Neural cell (in vitro differentiated cells): Measurements from ENCODE around the gene SEMA6A. TPM values are rescaled to one million over a fixed set of nuclear protein-coding genes. Genes with fewer than 3 reads are reported as not detected.

ENCODE experiments used
- H2AFZ ChIP-seq: fragments of 200-600, 300-800 bp; sonication (generic), shearing (Covaris generic); 2 replicates; pipeline ENCODE4 v1.6.0; 2014; ENCODE audit warnings: low read depth, mild to moderate bottlenecking, antibody characterized with exemption, low read length, moderate library complexity
- H3F3A ChIP-seq: fragments of 200-600 bp; shearing (Covaris generic); 2 replicates; pipeline ENCODE4 v1.6.1; 2016; ENCODE audit warnings: mild to moderate bottlenecking, moderate library complexity, mixed read lengths, antibody characterized with exemption, low read length; ENCODE audit not compliant: insufficient read depth, poor library complexity, severe bottlenecking
- H3K27ac ChIP-seq: fragments of 200-600, 300-800 bp; sonication (generic), shearing (Covaris generic); 2 replicates; pipeline ENCODE4 v1.5.1; 2014; ENCODE audit warnings: mild to moderate bottlenecking, low read length, moderate library complexity
- H3K27me3 ChIP-seq: fragments of 300-800, 200-600 bp; sonication (generic), shearing (Covaris generic); 2 replicates; pipeline ENCODE4 v1.6.0; 2014; ENCODE audit warnings: mild to moderate bottlenecking, low read depth, low read length, moderate library complexity; ENCODE audit not compliant: insufficient read depth
- H3K36me3 ChIP-seq: fragments of 300-800, 200-600 bp; sonication (generic), shearing (Covaris generic); 2 replicates; pipeline ENCODE4 v1.5.1; 2014; ENCODE audit warnings: mild to moderate bottlenecking, antibody characterized with exemption, low read length, moderate library complexity; ENCODE audit not compliant: insufficient read depth
- H3K4me2 ChIP-seq: fragments of 300-800, 200-600 bp; sonication (generic), shearing (Covaris generic); 2 replicates; pipeline ENCODE4 v1.6.0; 2014; ENCODE audit warnings: mild to moderate bottlenecking, low read length
- H3K4me3 ChIP-seq: fragments of 300-800, 200-600 bp; sonication (generic), shearing (Covaris generic); 2 replicates; pipeline ENCODE4 v1.5.1; 2014; ENCODE audit warnings: mild to moderate bottlenecking, low read length, moderate library complexity
- H3K79me2 ChIP-seq: fragments of 200-600 bp; shearing (Covaris generic); replicated peaks from 2 replicates; pipeline ENCODE4 v1.6.0; 2014; ENCODE audit warnings: mild to moderate bottlenecking, low read length, moderate library complexity; ENCODE audit not compliant: insufficient read depth
- H3K9ac ChIP-seq: fragments of 300-800, 200-600 bp; sonication (generic), shearing (Covaris generic); 2 replicates; pipeline ENCODE4 v1.6.1; 2016; ENCODE audit warnings: mild to moderate bottlenecking, low read length, mixed read lengths
- H3K9me2 ChIP-seq: fragments of 200-600 bp; shearing (Covaris generic); 2 replicates; pipeline ENCODE4 v1.6.1; 2016; ENCODE audit warnings: mild to moderate bottlenecking, low read length, mixed read lengths; ENCODE audit not compliant: insufficient read depth
- H3K9me3 ChIP-seq: fragments of 200-600, 300-800 bp; sonication (generic), shearing (Covaris generic); 2 replicates; pipeline ENCODE4 v1.6.1; 2016; ENCODE audit warnings: mild to moderate bottlenecking, mixed run types, low read length, moderate library complexity, mixed read lengths
- H4K20me1 ChIP-seq: fragments of 200-600 bp; shearing (Covaris generic); 2 replicates; pipeline ENCODE4 v1.6.1; 2016; ENCODE audit warnings: mild to moderate bottlenecking, mixed run types; ENCODE audit not compliant: insufficient read depth
- EP300 ChIP-seq: fragments of 450-650 bp; conservative IDR thresholded peaks from 2 replicates; pipeline ENCODE4 v1.6.1; 2014; ENCODE audit warnings: antibody characterized with exemption, mild to moderate bottlenecking, moderate library complexity; ENCODE audit not compliant: poor library complexity, severe bottlenecking
- EZH2 ChIP-seq: fragments of 200-600, 300-800 bp; shearing (Covaris generic), sonication (generic); IDR thresholded peaks from 2 replicates; pipeline ENCODE4 v1.6.1; 2014; ENCODE audit warnings: antibody characterized with exemption, low read length, borderline replicate concordance, mild to moderate bottlenecking; ENCODE audit not compliant: insufficient read depth, poor library complexity, severe bottlenecking
- MXI1 ChIP-seq: fragments of 450-650 bp; conservative IDR thresholded peaks from 2 replicates; pipeline ENCODE4 v1.6.1; 2014; ENCODE audit warnings: antibody characterized with exemption, mild to moderate bottlenecking; ENCODE audit not compliant: poor library complexity, severe bottlenecking
- POLR2AphosphoS5 ChIP-seq: IDR thresholded peaks from 2 replicates; pipeline ENCODE4 v1.6.1; 2012
- RAD21 ChIP-seq: fragments of 450-650 bp; conservative IDR thresholded peaks from 2 replicates; pipeline ENCODE4 v1.6.1; 2014; ENCODE audit warnings: antibody characterized with exemption, mild to moderate bottlenecking, moderate library complexity
- SMC3 ChIP-seq: fragments of 450-650 bp; conservative IDR thresholded peaks from 2 replicates; pipeline ENCODE4 v1.6.1; 2014; ENCODE audit warnings: antibody characterized with exemption, mild to moderate bottlenecking, moderate library complexity; ENCODE audit not compliant: poor library complexity
- TAF1 ChIP-seq: IDR thresholded peaks from 2 replicates; pipeline ENCODE4 v1.6.1; 2012; ENCODE audit warnings: low read depth
- polyA plus RNA-seq: library from polyadenylated mRNA; depleted of rRNA; stranded (reverse); fragments of >200 nt; gene quantifications from 2 replicates; pipeline ENCODE4 v1.2.3, GENCODE V29; 2014
- TF ChIP-seq, protein P1 (sequence below): IDR thresholded peaks from 2 replicates; pipeline ENCODE4 v1.6.1; 2012; ENCODE audit warnings: borderline replicate concordance
- TF ChIP-seq, protein P2 (sequence below): fragments of 450-650 bp; IDR thresholded peaks from 2 replicates; pipeline ENCODE4 v1.5.1; 2014; ENCODE audit warnings: antibody characterized with exemption, mild to moderate bottlenecking, moderate library complexity; ENCODE audit not compliant: poor library complexity, severe bottlenecking

The SEMA6A gene
- polyA plus RNA-seq, 1 donor from 2014 or later = 6.5 TPM

DNA sequence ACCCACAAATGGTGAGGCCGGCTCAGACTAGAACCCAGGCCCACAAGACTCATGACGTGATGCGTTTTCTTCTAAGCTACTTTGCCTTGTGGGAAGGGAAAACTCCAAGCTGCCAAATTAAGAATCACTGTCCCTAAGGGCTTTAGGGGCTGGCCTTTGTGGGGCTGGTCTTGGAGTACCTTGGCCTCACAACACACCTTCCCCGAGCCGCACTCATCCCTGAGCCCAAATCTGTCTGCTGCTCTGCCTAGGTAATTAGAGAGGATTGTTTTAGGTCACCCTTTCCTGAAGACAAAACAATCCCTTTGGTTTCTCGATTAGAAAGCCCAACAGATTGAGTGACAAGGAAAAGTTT lies 137.3 kb downstream of the SEMA6A start:
- Histone ChIP-seq H3K4me3 (no peak overlapping the region), H3K9me3 (no peaks in the 10 kb centered on the region), H2AFZ (no peak overlapping the region), H3K27ac (no peak overlapping the region), H3F3A (no peaks in the 10 kb centered on the region), H3K36me3 (no peaks in the 10 kb centered on the region), H3K9me2 (no peaks in the 10 kb centered on the region), H3K79me2 (no peaks in the 10 kb centered on the region), H3K27me3 (no peaks in the 10 kb centered on the region), H3K9ac (no peak overlapping the region), H4K20me1 (no peaks in the 10 kb centered on the region), H3K4me2 (no peak overlapping the region)
- TF ChIP-seq, protein P1, sequence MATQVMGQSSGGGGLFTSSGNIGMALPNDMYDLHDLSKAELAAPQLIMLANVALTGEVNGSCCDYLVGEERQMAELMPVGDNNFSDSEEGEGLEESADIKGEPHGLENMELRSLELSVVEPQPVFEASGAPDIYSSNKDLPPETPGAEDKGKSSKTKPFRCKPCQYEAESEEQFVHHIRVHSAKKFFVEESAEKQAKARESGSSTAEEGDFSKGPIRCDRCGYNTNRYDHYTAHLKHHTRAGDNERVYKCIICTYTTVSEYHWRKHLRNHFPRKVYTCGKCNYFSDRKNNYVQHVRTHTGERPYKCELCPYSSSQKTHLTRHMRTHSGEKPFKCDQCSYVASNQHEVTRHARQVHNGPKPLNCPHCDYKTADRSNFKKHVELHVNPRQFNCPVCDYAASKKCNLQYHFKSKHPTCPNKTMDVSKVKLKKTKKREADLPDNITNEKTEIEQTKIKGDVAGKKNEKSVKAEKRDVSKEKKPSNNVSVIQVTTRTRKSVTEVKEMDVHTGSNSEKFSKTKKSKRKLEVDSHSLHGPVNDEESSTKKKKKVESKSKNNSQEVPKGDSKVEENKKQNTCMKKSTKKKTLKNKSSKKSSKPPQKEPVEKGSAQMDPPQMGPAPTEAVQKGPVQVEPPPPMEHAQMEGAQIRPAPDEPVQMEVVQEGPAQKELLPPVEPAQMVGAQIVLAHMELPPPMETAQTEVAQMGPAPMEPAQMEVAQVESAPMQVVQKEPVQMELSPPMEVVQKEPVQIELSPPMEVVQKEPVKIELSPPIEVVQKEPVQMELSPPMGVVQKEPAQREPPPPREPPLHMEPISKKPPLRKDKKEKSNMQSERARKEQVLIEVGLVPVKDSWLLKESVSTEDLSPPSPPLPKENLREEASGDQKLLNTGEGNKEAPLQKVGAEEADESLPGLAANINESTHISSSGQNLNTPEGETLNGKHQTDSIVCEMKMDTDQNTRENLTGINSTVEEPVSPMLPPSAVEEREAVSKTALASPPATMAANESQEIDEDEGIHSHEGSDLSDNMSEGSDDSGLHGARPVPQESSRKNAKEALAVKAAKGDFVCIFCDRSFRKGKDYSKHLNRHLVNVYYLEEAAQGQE = no peak
- TF ChIP-seq SMC3 (no peak), RAD21 (no peak), EZH2 (no peak)
- TF ChIP-seq, protein P2, sequence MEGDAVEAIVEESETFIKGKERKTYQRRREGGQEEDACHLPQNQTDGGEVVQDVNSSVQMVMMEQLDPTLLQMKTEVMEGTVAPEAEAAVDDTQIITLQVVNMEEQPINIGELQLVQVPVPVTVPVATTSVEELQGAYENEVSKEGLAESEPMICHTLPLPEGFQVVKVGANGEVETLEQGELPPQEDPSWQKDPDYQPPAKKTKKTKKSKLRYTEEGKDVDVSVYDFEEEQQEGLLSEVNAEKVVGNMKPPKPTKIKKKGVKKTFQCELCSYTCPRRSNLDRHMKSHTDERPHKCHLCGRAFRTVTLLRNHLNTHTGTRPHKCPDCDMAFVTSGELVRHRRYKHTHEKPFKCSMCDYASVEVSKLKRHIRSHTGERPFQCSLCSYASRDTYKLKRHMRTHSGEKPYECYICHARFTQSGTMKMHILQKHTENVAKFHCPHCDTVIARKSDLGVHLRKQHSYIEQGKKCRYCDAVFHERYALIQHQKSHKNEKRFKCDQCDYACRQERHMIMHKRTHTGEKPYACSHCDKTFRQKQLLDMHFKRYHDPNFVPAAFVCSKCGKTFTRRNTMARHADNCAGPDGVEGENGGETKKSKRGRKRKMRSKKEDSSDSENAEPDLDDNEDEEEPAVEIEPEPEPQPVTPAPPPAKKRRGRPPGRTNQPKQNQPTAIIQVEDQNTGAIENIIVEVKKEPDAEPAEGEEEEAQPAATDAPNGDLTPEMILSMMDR = no peak

DNA sequence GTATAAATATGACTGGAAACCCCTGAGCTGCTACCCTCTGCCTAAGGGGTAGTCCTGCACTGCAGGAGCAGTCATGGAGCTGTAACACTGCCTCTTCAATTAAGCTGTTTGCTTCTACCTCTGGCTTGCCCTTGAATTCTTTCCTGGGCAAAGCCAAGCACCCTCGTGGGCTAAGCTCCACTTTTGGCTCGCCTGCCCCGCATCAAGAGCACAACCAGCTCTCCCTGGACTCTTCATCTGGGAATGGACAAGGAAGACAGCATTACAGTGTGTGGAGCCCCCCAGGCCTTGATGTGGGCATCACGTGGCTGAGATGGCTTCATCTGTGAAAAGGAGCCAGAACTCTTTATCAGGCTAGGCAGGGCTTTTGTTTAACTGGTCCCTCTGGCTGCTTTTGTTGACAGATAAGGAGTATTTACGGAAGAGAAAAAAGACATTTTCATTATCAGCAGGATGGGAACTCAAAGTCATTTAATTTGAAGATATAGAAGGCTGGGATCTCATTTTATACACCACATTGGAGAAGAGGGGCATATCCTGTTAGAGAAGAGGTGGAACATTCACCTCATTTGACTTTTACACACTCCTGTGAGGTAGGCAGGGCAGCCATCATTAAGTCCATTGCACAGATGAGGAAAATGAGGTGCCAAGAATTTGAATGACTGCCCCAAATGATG lies 137.8 kb downstream of the SEMA6A start:
- Histone ChIP-seq H3K27me3 (no peaks in the 10 kb centered on the region), H3K9ac (no peak overlapping the region), H3K79me2 (no peaks in the 10 kb centered on the region), H3K4me2 (no peak overlapping the region), H3K4me3 (no peak overlapping the region), H3K9me2 (no peaks in the 10 kb centered on the region), H3K27ac (no peak overlapping the region), H3K36me3 (no peaks in the 10 kb centered on the region), H2AFZ (no peak overlapping the region), H4K20me1 (no peaks in the 10 kb centered on the region), H3F3A (no peaks in the 10 kb centered on the region), H3K9me3 (no peaks in the 10 kb centered on the region)
- TF ChIP-seq POLR2AphosphoS5 (no peak), EP300 (no peak), MXI1 (no peak), TAF1 (no peak), SMC3 (no peak), EZH2 (no peak)
- TF ChIP-seq, protein P1 = no peak
